Right lobe of liver (tissue), 6 donors: ENCODE measurements around the gene CLSTN3. TPM values are rescaled to one million over a fixed set of nuclear protein-coding genes. Genes with fewer than 3 reads are reported as not detected.
A peak's percentile ranks its signal among the peaks of the same experiment; 100 is the strongest.

Experiments
- ATAC-seq, 4 donors: fragments of 200-7000 bp; cut with Tn5 transposase; one replicate each; pipeline ENCODE4 v1.9.1; 2020; ENCODE audit warnings: mild to moderate bottlenecking in 4 of 4, moderate library complexity in 4 of 4
- DNase-seq, 3 donors: peaks; one replicate each; pipeline ENCODE4 v3.0.0-alpha.2; 2020
- H3K27ac ChIP-seq, 3 donors: fragments of 200-600 bp; one replicate each; pipeline ENCODE4 v1.8.0; 2022
- H3K27me3 ChIP-seq, 2 donors: fragments of 200-600 bp; one replicate each; pipeline ENCODE4 v1.8.0; 2022
- H3K36me3 ChIP-seq, 4 donors: fragments of 200-600 bp; sonication (generic) in 1 of 4; one replicate each; pipeline versions ENCODE4 v1.5.1 to v1.8.0; 2017 to 2022; ENCODE audit warnings: control low read depth in 1 of 4
- H3K4me1 ChIP-seq, 4 donors: fragments of 200-600 bp; sonication (generic) in 1 of 4; one replicate each; pipeline versions ENCODE4 v1.5.1 to v1.8.0; 2017 to 2022; ENCODE audit warnings: control low read depth in 1 of 4
- H3K4me3 ChIP-seq, 3 donors: fragments of 200-600 bp; one replicate each; pipeline ENCODE4 v1.8.0; 2022
- H3K9me3 ChIP-seq, 4 donors: fragments of 200-600 bp; sonication (generic) in 1 of 4; one replicate each; pipeline versions ENCODE4 v1.5.1 to v1.8.0; 2017 to 2022; ENCODE audit warnings: control low read depth in 1 of 4
- CTCF ChIP-seq, 4 donors: fragments of 200-600 bp in 3 of 4; fragments of 450-650 bp in 1 of 4; IDR thresholded peaks; one replicate each; pipeline versions ENCODE4 v1.5.1 to v1.8.0; 2016 to 2022; ENCODE audit warnings: antibody characterized with exemption in 4 of 4, mild to moderate bottlenecking in 2 of 4
- POLR2A ChIP-seq: fragments of 450-650 bp; IDR thresholded peaks from one replicate; pipeline ENCODE4 v1.6.1; 2017; ENCODE audit warnings: antibody characterized with exemption, mild to moderate bottlenecking
- WGBS: methylation state at CpG from one replicate; pipeline ENCODE4 v1.1.6; 2018; ENCODE audit warnings: low coverage, low lambda C conversion rate; ENCODE audit not compliant: insufficient coverage; ENCODE audit errors: missing lambda C conversion rate; 5-methylcytosine and 5-hydroxymethylcytosine counted together
- intact Hi-C, 2 donors: fragments of 100-400 bp; cut with DNase I; formaldehyde crosslinking; loops; one replicate each; pipeline versions ENCODE4 v1.11.2 to v1.14.1; 2022
- total RNA-seq, 6 experiments: library from RNA; depleted of rRNA in 2 of 6; stranded (reverse); fragments of >200 nt in 2 of 6; fragmentation: NEBNext Ultra II Directional in 3 of 6; extraction: Animal tissue kit (Norgen Biotek cat#: 25700) in 3 of 6; gene quantifications; one replicate each; pipeline versions ENCODE4 v1.1.0 to v1.2.4, GENCODE V29; 2016 to 2023
- donor health status: DM: no; HTN: yes; CAD: no.
- donor health status: DM: no; HTN: no; CAD: no.
- donor health status: DM: no; HTN: no; CAD: no.
- donor health status: DM: no; HTN: yes; CAD: no.
- donor health status: DM: no; HTN: yes; CAD: no.

CLSTN3 gene
- total RNA-seq, 6 experiments from 2014 or later, result 38.9 to 55.2 (median 43.1) TPM

- Histone ChIP-seq H3K27ac (peak overlapping the region; percentile 83 to 97 (median 89)), H3K4me1 (peaks cover 0 to 24% (median under 1%) of the 10 kb centered on the region in 4 donors), H3K4me3 (peak overlapping the region; percentile 44 to 89 (median 87)), H3K9me3 (no peaks in the 10 kb centered on the region), H3K36me3 (peaks cover 0 to 25% (median 4%) of the 10 kb centered on the region in 4 donors), H3K27me3 (no peaks in the 10 kb centered on the region)
- no peak for TF ChIP-seq POLR2A
- DNase-seq, result peak; percentile 80 to 84 (median 81)
- ATAC-seq, result peak; percentile 39 to 58 (median 47)
- intact Hi-C loops, result no loop called here
- 0% methylated on average over 25 of the region's 32 CpGs for WGBS
Observed at GRCh38 chr12:7130701-7131501, 730 bp downstream of the CLSTN3 start.

GRCh38 chr12:7131502-7131866, 1.3 kb downstream of the CLSTN3 start:
- no peak for TF ChIP-seq POLR2A
- TF ChIP-seq CTCF (IDR thresholded peaks at IDR 0.05), result no peak
- ATAC-seq (no peak), DNase-seq (no peak)
- WGBS, result 17% methylated on average over 3 of the region's 7 CpGs
- H3K36me3 ChIP-seq, result peaks cover 0 to 31% (median 6%) of the 10 kb centered on the region in 4 donors
- intact Hi-C loops, result no loop called here
- H3K27ac ChIP-seq, result no peak overlapping the region
- H3K9me3 ChIP-seq, result no peaks in the 10 kb centered on the region
- peak overlapping the region; percentile 44 to 89 (median 87) for H3K4me3 ChIP-seq
- H3K4me1 ChIP-seq, result peaks cover 0 to 21% (median 0%) of the 10 kb centered on the region in 4 donors
- H3K27me3 ChIP-seq, result no peaks in the 10 kb centered on the region

GRCh38 chr12:7134396-7135166, 4.4 kb downstream of the CLSTN3 start:
- TF ChIP-seq POLR2A (no peak), CTCF (IDR thresholded peaks at IDR 0.05) (no peak)
- intact Hi-C loops, result no loop called here
- WGBS, result 89% methylated on average over 3 of the region's 12 CpGs
- H3K9me3 ChIP-seq, result no peaks in the 10 kb centered on the region
- DNase-seq, result no peak
- H3K36me3 ChIP-seq, result peaks cover 0 to 54% (median 11%) of the 10 kb centered on the region in 4 donors
- ATAC-seq, result no peak
- H3K4me3 ChIP-seq, result no peak overlapping the region
- H3K27me3 ChIP-seq, result no peaks in the 10 kb centered on the region
- H3K27ac ChIP-seq, result no peak overlapping the region
- peaks cover 0 to 9% (median 0%) of the 10 kb centered on the region in 4 donors for H3K4me1 ChIP-seq

GRCh38 chr12:7136071-7136470, 5.9 kb downstream of the CLSTN3 start:
- DNase-seq (no peak), ATAC-seq (no peak)
- intact Hi-C loops, result no loop called here
- Histone ChIP-seq H3K27ac (no peak overlapping the region), H3K4me1 (peaks cover 0 to 9% (median 0%) of the 10 kb centered on the region in 4 donors), H3K27me3 (no peaks in the 10 kb centered on the region), H3K9me3 (no peaks in the 10 kb centered on the region), H3K36me3 (peaks cover 0 to 54% (median 12%) of the 10 kb centered on the region in 4 donors), H3K4me3 (no peak overlapping the region)
- no CpG with 5 or more reads among the region's 7 CpGs for WGBS
- TF ChIP-seq POLR2A, result no peak
- no peak for TF ChIP-seq CTCF (IDR thresholded peaks at IDR 0.05)

GRCh38 chr12:7136676-7137075, 6.5 kb downstream of the CLSTN3 start:
- Histone ChIP-seq H3K4me3 (no peak overlapping the region), H3K27me3 (no peaks in the 10 kb centered on the region), H3K36me3 (peaks cover 0 to 54% (median 15%) of the 10 kb centered on the region in 4 donors), H3K4me1 (peaks cover 0 to 4% (median 0%) of the 10 kb centered on the region in 4 donors), H3K27ac (no peak overlapping the region), H3K9me3 (no peaks in the 10 kb centered on the region)
- intact Hi-C loops, result no loop called here
- 92% methylated on average over 2 of the region's 3 CpGs for WGBS
- DNase-seq (no peak), ATAC-seq (no peak)
- TF ChIP-seq POLR2A (no peak), CTCF (IDR thresholded peaks at IDR 0.05) (no peak)
